Renal cortex interstitium (tissue), 11 donors: Measurements from ENCODE around the gene JADE1. TPM values are rescaled to one million over a fixed set of nuclear protein-coding genes. Genes with fewer than 3 reads are reported as not detected.

Experiments used
- DNase-seq, 11 donors: peaks; one replicate each; pipeline ENCODE4 v3.0.0-alpha.2; 2013; ENCODE audit warnings: low read depth in 9 of 11, low spot score in 4 of 11; ENCODE audit errors: extremely low read depth in 1 of 11
- polyA plus RNA-seq, 3 donors: library from polyadenylated mRNA; unstranded; fragments of 120-200 nt; gene quantifications; one replicate each; pipeline ENCODE4 v1.2.1, GENCODE V29; 2013; ENCODE audit not compliant: insufficient read length in 3 of 3

The JADE1 gene
- polyA plus RNA-seq, 3 donors, result 40.3 to 53.3 (median 44.2) TPM

- DNase-seq, result peak in 1 of 11 donors; percentile 24
Observed at GRCh38 chr4:128859887-128860677, 50.6 kb downstream of the JADE1 start.

- no peak for DNase-seq
Observed at GRCh38 chr4:128861856-128862518, 52.5 kb downstream of the JADE1 start.

- DNase-seq, result no peak
Observed at GRCh38 chr4:128862608-128863311, 53.3 kb downstream of the JADE1 start.

DNA sequence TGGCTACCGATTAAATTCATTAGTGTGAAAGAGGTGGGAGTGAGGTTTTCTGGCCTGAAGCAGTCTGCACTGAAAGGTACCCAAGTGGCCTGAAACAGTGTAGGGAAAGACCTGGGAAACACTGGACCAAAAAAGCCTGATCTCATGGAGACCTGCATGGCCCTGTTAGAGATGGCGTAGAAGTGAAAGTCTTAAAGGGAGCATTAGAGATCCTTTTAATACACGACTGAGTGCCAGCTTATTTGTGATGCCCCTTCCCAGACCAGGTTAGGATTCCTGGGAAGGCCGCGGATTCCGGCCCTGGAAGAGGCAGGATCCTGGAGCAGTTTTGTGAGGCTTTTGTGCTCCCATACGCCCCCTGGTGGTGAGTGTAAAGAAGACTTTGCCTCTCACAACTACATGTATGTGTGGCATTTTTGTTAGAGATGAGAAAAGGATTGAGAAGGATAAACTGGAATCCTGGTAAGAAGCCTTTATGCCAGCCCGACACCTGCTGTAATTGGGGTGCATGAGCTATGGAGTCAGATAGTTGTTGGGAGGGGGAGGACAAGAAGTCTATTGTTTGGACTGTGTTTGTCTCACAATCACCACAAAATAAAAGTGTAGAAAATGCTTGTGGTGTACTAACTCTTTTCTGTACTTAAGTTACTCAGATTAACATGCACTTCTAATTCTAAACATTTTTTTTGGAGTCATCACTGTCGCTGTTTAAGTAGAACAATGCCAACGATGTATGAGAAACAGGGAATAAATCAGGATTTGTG, 54.0 kb downstream of the JADE1 start:
- peak; percentile 49 to 87 (median 74) for DNase-seq

- DNase-seq, result no peak
Observed at GRCh38 chr4:128865132-128865531, 55.6 kb downstream of the JADE1 start.

DNA sequence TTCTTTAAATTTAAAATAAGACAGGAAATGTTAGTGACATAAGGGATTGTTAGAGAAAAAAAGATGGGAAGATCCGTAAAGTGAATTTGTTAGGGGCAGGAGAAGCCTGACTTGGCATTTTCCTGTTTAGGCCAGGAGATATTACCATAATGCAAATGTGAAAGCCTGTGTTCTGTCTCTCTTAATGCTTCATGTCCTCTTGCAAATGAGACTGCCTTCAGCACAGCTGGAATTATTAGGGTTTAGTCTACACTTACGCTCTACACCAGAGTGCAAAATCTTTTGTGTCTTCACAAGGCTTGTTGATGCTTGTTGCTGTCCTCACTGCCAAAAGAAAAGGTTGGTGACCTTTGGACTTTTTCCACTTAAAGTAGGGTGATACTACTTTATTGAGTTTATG, 56.8 kb downstream of the JADE1 start:
- no peak for DNase-seq

GRCh38 chr4:128866691-128867090, 57.2 kb downstream of the JADE1 start:
- no peak for DNase-seq

GRCh38 chr4:128868758-128869157, 59.3 kb downstream of the JADE1 start:
- DNase-seq, result no peak

- no peak for DNase-seq
Observed at GRCh38 chr4:128869776-128870509, 60.4 kb downstream of the JADE1 start.

DNA sequence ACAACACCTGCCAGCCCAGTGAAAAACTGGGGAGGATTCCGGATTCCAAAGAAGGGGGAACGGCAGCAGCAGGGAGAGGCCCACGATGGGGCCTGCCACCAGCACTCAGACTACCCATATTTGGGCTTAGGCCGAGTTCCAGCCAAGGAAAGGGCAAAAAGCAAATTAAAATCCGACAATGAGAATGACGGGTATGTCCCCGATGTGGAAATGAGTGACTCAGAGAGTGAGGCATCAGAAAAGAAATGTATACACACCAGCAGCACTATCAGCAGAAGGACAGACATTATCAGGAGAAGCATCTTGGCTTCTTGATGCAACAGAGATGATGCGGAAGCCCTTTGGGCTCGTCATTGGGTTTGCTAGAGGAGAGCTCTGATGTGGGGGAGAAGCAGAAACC, 62.4 kb downstream of the JADE1 start:
- DNase-seq, result no peak

DNA sequence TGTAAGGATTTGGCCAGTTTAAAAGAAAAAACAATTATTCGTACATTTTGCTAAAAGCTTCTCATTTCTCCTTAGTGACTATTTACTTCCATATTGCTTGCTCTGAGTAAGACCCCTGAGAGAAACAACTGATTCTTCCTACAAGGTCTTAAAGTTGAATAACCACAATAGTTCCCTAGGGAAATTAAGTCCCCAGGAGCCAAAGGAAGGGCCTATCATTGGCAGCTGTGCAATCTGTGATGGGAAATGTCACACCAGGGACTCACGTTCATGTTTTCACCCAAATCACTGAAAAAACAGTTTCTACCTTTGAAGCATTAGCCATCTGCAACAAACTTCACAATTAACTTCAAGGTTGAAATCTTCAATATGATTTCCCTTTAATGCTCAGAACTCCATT, 66.7 kb downstream of the JADE1 start:
- DNase-seq, result no peak

GRCh38 chr4:128877934-128878333, 68.4 kb downstream of the JADE1 start:
- no peak for DNase-seq

GRCh38 chr4:128879283-128879682, 69.8 kb downstream of the JADE1 start:
- no peak for DNase-seq

DNA sequence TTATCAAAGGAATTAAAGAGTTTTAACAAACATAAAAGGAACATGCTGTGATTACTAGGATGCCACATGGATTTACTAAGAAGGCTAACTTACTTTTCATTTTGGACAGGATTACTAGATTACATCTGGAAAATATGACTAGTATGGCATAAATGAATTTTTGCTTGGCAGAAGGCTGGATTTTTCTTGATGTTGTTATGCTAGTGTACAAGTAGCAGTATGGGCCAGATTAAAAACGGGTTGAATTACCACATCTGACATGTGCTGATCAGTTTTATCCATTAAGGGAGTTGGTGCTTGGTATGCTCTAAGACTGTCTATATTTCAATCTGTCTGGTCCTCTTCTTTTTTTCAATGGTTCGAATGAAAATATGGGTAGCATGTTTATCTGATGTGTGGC, 70.5 kb downstream of the JADE1 start:
- no peak for DNase-seq

GRCh38 chr4:128880662-128881061, 71.2 kb downstream of the JADE1 start:
- DNase-seq, result no peak

DNA sequence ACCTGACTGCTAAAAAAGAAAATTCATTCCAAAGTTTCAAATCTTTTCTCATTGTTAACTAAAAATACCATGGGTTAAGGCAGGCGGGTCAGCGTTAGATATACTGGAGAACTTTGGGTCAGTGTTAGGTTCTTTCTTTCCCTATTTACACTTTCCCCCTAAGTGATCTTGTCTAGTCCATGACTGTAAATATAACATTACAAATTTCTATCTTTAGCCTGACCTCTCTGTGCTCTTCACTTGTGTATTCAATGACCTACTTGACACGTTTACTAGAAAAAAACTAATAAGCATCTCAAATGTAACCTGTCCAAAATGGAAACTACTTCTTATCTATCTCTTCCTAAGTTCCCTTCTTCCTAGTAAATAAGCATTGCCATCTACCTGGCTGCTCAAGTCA, 95.3 kb downstream of the JADE1 start:
- DNase-seq, result no peak

- DNase-seq, result no peak
Observed at GRCh38 chr4:128906581-128906980, 97.1 kb downstream of the JADE1 start.

- no peak for DNase-seq
Observed at GRCh38 chr4:128907981-128908380, 98.5 kb downstream of the JADE1 start.

DNA sequence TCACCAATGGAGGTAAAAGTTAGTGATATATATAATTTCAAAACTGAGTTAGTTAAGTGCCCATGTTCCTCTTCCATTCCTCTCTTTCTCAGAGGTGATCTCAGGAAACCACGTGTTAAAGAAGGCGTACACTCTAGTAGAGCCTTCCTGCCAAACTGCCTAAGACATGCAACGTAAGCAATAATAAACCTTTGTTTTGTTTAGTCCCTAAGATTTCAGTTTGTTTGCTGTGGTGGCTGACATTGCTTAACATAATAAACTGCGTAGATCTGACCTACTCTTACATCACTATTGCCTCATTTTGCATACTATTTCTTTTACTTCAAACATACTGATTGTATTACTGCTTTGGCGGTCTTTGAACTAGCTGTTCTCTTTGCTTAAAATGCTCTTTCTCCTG, 99.2 kb downstream of the JADE1 start:
- no peak for DNase-seq
